Activated T-helper 1 cell treated with Interleukin-2 at 50 U/mL for 16 hours (primary cell): ENCODE data around the gene PPIH.
A peak's percentile ranks its signal among the peaks of the same experiment; 100 is the strongest.
"Not testable (repeated sequence)": the region's sequence is repeated elsewhere in the genome, so short reads cannot be mapped to it uniquely, and the experiment has no call there.

ENCODE experiments used
- DNase-seq: peaks from one replicate; pipeline ENCODE4 v3.0.0-alpha.2; 2020; ENCODE audit warnings: low read depth

Gene PPIH

DNA sequence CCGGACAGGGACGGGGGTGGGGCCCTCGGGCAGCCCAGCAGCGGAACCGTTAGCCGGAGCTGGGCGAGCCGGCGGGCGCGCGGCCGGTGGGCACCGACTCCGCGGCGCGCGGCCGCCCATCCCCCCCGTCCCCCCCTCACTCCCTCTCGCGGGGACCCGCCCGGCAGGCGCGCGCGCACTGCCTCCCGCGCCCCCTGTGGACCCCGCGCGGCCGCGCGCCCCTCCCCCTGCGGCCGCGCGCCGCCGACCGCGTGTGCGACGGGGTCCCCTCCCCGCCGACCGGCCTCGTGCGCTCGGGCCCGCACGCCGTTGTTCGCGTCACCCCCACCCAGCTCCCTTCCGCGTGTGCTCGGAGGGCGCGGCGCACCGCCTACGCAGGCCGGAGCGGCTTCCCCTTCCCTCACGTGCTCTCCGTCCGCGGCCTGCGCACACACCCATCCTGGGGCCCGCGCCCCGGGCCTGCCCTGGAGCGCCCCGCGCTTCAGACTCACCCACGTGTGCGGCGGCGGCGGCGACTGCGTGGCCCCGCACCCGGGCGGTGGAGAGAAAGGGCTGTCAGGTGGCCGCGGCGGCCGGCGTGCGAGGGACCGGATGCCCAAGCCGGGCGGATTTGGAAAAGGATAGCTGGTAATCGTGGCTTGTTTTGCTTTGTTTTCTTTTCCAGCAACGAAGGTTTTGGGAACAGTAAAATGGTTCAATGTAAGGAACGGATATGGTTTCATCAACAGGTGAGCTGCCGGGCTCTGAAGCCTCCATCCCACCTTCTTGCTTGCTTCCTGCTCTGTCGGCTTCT lies 24.7 kb downstream of the PPIH start:
- peak; percentile 52 for DNase-seq

DNA sequence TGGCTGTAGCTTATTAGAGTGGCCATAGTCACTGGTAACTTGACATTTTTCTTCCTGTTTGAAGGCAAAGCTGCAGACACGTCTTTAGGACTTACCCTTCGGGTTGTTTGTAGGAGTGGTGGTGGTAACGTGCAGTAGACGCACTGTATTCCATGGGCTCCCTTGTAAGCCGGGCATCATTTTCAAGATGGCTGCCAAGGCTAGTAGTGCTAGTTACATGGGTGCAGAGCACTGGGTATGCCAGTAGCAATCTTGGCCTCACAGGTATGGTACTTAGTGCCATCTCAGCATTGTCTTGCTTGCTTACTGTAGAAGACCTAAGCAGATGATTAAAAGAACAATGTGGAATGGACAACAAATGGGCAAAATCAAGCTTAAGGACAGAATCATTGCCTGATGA lies 25.9 kb downstream of the PPIH start:
- DNase-seq = no peak

DNA sequence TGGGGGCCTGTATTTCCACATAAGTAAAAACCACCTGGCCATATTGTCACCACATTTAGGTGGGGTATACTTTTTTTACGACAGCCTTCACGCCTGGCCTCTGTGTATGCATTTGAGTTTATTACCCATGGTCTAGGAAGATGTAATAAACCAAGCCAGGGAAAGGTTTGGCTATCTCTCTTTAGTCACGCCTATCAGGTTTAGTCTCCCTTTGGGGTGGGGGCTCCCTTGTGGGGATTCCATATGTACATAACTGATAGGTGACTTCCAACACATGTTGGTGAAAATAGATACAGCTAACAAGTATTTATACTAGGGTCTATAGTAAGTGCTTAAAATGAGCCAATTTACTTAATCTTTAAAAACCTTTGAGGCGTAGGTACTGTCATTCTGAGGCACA lies 28.2 kb downstream of the PPIH start:
- no peak for DNase-seq

DNA sequence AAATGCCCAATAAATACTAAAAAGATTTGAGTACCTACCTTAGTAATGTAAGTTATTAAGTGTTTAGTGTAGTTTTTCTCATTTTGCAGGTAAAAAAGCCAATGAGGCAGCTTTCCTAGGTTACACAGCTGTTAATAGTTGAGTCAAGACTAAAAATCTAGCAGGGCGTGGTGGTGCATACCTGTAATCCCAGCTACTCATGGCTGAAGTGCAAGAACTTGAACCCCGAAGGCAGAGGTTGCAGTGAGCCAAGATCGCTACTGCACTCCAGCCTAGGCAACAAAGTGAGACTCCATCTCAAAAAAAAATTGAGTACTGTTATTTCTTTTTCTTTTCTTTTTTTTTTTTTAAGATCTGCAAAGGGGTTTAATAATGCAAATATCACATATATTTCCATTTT lies 31.7 kb downstream of the PPIH start:
- DNase-seq = no peak

DNA sequence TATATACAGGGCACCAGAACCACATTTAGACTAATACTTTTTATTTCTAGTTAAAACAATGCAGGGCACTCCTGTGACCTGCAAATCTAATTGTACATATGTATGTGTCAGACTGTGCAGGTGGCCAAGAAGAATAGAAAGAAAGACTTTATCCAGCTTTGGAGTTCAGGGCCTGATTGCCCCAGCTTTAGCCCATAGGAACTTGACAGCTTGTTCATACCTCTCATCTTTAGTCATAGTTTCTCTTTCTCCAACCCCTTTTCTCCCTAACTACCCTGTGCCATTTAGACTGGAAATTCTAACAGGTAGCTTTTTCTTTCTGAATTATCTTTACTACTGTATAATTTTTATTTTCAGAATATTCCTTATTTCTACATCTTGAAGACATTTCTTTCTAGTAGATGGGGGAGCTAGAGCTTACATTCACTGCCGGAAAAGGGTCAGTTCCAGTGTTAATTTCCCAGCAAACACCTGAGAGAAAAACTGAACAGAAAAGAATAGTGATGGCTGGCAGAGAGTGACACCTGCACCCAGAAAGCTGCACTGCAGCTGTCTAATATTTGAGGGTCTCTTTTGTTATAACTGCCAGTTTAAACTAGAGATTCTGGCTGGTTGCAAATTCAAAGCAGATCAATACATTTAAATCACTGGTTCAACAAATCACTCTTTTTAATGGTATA lies 32.4 kb downstream of the PPIH start:
- no peak for DNase-seq

DNA sequence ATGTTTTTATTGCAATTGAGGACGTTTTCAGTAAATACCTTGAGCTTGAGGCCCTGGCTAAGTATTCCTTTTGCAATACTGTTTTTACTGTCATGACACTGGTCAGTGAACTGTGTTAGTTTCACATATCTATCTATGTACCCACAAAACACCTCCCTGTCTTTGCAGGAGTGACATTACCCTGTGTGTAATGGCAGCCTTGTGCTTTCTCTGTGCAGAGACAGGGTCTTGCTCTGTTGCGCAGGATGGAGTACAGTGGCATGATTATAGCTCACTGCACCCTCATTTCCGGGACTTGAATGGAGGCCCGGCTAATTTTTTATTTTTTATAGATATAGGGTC lies 32.9 kb downstream of the PPIH start:
- no peak for DNase-seq

DNA sequence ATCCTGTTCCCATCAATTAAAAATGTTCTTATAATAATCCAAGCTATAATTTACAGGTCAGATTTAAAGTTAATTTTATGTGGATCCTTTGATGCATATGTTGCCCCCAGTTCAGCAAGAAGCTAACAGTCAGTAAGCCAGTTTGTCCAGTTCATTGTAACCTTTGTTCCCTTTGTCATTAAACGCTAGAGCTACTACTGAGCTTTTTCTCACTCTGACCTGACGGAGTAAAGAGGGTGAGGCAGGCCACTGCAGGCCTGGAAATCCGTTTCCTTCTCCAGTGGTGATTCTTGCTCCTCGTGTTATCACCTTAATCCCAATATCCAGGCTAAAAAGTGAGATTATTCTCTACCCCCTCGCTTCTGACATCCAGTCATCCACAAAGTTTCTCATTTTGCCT lies 34.2 kb downstream of the PPIH start:
- DNase-seq = no peak

DNA sequence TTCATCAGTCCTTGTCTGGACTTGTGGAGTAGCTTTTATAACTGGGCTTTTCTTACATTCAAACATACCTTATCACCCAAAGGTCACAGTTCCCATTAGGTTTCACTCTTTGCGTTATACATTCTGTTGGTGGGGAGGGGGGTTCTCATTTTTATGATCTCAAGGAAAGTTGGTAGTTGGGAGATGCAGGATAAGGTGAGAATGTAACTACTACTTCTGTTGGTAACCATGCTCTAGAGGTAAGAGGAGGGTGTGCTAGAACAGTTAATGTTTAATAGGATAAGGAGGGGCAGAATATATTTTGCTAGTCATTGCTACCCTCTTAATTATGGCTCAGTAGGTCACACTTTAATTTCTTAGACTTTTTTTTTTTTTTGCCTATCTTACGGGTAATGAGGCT lies 34.7 kb downstream of the PPIH start:
- no peak for DNase-seq

DNA sequence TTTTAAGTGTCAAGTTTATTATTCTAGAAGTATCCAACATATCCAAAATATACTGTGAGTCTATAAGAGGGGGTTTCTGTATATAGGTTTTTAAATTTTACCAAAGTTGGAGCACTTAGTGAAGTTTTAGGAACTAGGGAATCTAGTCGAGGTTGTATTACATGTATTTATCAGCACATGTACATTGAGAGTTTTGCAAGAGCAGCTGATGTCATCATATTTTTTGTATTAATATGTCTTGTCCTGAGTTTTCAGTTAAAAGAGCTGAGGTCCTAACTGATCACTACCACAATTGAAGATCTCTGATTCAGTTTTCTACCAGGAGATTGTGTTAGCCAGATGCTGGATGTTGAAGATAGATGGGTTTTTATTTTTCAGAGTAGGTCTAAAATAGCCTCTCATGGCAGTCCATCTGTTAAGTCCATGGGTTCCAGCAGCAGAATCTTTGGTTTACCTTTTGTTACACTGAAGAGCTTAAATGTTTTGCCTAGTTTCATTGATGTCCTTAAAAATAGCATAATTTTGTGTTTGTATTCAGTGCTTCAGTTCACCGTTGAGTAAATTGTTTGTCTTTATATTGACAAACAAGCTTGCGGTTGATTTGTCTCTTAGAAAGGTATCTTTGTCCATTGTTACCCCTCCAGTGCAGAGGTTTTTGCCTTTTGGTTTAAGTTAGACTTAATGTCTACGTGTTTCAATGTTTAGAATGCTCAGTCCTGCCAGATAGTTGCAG lies 40.0 kb downstream of the PPIH start:
- no peak for DNase-seq

DNA sequence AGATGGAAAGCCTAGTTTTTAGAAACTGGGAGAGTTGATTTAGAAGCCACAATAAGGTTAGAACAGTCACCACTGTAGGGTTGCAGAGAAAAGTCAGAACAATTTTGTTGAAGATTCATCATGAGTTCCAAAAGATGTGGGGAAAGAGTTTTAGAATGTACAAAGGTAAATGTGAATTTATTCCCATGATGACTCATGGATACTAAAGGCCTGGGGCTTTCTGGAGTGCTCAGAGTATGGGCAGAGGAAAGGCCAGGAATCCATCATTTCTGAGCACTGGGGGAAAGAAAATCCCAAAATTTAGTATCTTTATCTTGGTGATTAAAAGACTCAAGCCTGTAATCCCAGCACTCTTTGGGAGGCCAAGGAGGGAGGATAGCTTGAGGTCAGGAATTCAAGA lies 41.8 kb downstream of the PPIH start:
- DNase-seq = no peak

DNA sequence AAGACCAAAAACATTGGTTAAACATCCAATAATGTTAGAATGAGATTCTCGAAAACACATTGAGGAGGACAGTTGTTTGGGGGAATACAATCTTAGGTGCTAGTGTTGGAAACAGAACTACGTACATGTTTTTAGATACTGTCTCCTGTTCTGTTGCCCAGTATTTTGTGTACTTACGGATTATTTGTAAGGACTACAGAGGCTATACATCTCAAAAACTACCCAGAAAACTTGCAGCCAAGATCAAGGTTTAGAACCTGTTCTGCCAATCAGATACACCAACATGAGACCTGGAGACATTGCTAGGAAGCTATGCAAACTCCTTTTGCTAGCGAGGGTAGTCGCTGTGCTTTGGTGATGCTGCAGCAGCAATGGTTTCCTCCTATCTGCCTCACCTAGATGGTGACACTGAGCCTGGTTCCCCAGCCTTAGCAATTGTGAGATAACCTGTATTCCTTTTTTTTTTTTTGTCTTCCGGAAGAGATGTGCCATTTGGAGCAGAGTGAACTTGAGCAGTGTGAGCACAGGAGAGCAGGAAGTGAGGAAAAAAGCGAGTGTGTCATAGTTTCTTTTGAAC lies 45.8 kb downstream of the PPIH start:
- no peak for DNase-seq

DNA sequence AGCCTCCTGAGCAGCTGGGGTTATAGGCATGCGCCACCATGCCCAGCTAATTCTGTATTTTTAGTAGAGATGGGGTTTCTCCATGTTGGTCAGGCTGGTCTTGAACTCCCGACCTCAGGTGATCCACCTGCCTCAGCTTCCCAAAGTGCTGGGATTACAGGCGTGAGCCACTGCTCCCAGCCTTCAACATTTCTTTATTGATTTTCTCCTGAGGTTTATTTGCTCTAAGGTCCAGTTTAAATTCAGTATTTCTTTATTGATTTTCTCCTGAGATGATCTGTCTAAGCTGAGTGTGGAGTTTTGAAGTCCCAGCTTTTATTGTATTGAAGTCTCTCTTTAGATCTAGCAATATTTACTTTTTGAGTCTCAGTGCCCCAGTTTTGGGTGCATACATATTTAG lies 54.6 kb downstream of the PPIH start:
- DNase-seq = not testable (repeated sequence)

DNA sequence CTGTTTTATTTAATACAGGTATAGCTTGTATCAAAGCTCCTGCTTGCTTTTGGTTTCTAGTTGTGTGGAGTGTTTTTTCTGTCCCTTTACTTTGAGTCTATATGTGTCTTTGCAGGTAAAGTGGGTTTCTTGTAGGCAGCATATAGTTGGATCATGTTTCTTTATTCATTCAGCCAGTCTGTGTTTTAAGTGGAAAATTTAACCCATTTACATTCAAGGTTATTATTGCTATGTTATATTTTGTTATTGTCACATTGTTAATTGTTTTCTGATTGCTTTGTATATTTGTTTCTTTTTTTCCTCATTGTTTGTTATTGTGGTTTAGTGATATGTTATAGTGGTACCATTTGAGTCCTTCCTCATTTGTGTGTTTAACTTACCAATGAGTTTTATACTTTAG lies 55.1 kb downstream of the PPIH start:
- no peak for DNase-seq

DNA sequence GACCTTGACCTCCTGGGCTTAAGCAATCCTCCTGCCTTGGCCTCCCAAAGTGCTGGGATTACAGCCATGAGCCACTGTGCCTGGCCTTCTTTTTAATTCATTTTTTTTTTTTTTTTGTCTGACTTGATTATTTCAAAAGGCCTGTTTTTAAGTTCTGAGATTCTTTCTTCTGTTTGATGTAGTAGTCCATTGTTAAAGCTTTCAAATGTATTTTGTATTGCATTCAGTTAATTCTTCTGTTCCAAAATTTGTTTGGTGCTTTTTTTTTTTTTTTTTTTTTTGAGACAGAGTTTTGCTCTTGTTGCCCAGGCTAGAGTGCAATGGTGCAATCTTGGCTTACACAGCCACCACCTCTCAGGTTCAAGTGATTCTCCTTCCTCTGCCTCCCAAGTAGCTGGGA lies 56.2 kb downstream of the PPIH start:
- DNase-seq = not testable (repeated sequence)

DNA sequence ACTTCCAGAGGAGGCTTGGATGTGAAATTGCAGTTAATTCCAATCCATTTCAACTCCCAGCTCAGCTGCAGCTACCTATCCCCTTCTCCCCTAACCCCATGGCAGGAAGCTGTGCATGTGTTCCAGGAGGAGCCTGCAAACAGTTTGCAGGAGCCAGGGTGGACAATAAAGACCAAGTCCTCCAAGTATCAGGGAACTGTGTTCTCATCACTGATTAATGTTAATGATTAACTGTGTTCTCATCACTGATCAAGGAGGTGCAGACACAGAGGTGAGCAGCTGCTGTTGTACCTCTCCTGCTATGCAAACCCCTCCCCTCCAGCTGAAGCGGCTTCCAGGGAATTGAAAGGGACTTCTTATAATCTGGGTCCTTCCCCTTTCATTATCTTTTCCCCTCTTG lies 62.6 kb downstream of the PPIH start:
- no peak for DNase-seq

DNA sequence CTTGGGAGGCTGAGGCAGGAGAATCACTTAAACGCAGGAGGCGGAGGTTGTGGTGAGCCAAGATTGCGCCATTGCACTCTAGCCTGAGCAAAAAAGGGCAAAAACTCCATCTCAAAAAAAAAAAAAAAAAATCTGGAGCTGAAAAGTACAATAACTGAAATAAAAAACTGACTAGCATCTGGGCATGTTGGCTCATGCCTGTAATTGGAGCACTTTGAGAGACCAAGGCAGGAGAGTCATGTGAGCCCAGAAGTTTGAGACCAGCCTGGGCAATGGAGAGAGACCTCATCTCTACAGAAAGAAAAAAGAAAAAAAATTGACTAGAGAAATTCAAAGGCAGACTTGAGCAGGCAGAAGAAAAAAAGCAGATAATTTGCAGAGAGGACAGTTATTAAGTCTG lies 63.7 kb downstream of the PPIH start:
- DNase-seq = no peak

DNA sequence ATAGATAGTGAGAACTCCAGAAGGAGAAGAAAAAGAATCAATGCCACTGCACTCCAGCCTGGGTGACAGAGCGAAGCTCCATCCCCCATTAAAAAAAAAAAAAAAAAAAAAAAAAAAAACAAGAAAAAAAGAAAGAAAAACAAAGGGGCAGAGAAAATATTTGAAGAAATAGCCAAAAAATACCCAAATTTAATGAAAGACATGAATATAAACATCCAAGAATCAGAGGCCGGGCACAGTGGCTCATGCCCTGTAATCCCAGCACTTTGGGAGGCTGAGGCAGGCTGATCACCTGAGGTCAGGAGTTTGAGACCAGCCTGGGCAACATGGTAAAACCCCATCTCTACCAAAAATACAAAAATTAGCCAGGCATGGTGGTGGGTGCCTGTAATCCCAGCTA lies 64.2 kb downstream of the PPIH start:
- not testable (repeated sequence) for DNase-seq

DNA sequence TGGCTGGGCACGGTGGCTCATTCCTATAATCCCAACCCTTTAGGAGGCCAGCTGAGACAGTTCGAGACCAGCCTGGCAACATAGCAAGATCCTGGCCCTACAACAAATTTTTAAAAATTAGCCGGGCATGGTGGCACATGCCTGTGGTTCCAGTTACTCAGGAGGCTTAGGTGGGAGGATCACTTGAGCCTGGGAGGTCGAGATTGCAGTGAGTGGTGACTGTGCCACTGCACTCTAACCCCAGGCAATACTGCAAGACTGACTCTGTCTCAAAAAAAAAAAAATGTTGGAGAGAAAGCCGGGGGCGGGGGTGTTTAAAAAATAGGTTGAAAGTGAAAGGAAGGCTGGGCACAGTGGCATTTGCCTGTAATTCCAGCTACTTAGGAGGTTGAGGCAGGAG lies 65.3 kb downstream of the PPIH start:
- no peak for DNase-seq

DNA sequence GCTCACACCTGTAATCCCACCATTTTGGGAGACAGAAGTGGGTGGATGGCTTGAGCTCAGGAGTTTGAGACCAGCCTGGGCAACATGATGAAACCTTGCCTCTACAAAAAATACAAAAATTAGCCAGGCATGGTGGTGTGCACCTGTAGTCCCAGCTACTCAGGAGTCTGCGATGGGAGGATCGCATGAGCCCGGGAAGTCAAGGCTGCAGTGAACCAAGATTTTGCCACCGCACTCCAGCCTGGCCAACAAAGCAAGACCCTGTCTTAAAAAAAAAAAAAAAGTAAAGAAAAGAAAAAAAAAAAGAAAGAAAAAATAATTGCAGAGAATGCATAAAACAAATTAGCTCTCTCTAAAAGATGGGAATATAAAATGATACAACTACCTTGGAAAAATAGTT lies 67.6 kb downstream of the PPIH start:
- DNase-seq = not testable (repeated sequence)
